GM19099 (cell line): Measurements from ENCODE around the gene IVL.

Source experiments
- POLR2A ChIP-seq: IDR thresholded peaks from 3 replicates; pipeline ENCODE4 v1.6.1; 2011; ENCODE audit warnings: low read depth; ENCODE audit not compliant: insufficient read length; ENCODE audit errors: extremely low read depth

The IVL gene

GRCh38 chr1:152880907-152881306 is 27.4 kb upstream of the IVL start:
- TF ChIP-seq POLR2A = no peak

GRCh38 chr1:152884085-152884484 is 24.3 kb upstream of the IVL start:
- TF ChIP-seq POLR2A = no peak

- TF ChIP-seq POLR2A = no peak
Observed at GRCh38 chr1:152884506-152884905, 23.8 kb upstream of the IVL start.

- no peak for TF ChIP-seq POLR2A
Observed at GRCh38 chr1:152884966-152885624, 23.3 kb upstream of the IVL start.

- no peak for TF ChIP-seq POLR2A
Observed at GRCh38 chr1:152886085-152886484, 22.3 kb upstream of the IVL start.

- TF ChIP-seq POLR2A = no peak
Observed at GRCh38 chr1:152886758-152887409, 21.5 kb upstream of the IVL start.

- TF ChIP-seq POLR2A = no peak
Observed at GRCh38 chr1:152888126-152888525, 20.2 kb upstream of the IVL start.

- TF ChIP-seq POLR2A = no peak
Observed at GRCh38 chr1:152899027-152899426, 9.3 kb upstream of the IVL start.

- TF ChIP-seq POLR2A = no peak
Observed at GRCh38 chr1:152899883-152900282, 8.5 kb upstream of the IVL start.

GRCh38 chr1:152901631-152902030 is 6.7 kb upstream of the IVL start:
- no peak for TF ChIP-seq POLR2A

GRCh38 chr1:152902636-152903035 is 5.7 kb upstream of the IVL start:
- TF ChIP-seq POLR2A = no peak

- no peak for TF ChIP-seq POLR2A
Observed at GRCh38 chr1:152904688-152905440, 3.5 kb upstream of the IVL start.

- TF ChIP-seq POLR2A = no peak
Observed at GRCh38 chr1:152906023-152906565, 2.3 kb upstream of the IVL start.

GRCh38 chr1:152909206-152909605 is 860 bp downstream of the IVL start:
- no peak for TF ChIP-seq POLR2A

GRCh38 chr1:152912471-152912870 is 4.1 kb downstream of the IVL start:
- no peak for TF ChIP-seq POLR2A

- no peak for TF ChIP-seq POLR2A
Observed at GRCh38 chr1:152912900-152913299, 4.6 kb downstream of the IVL start.

- TF ChIP-seq POLR2A = no peak
Observed at GRCh38 chr1:152917794-152918193, 9.4 kb downstream of the IVL start.

GRCh38 chr1:152919071-152919470 is 10.7 kb downstream of the IVL start:
- TF ChIP-seq POLR2A = no peak
